Smooth muscle cell (in vitro differentiated cells): ENCODE results near the gene AK2. TPM values are rescaled to one million over a fixed set of nuclear protein-coding genes. Genes with fewer than 3 reads are reported as not detected.

Experiments used
- DNase-seq: peaks from one replicate; lab custom pipeline; 2025; ENCODE audit not compliant: unreplicated experiment; lab: John Stamatoyannopoulos, UW
- H2AFZ ChIP-seq: fragments of 200-600 bp; sonication (generic); 2 replicates; pipeline ENCODE4 v1.6.0; 2016; ENCODE audit warnings: antibody characterized with exemption, low read depth, mild to moderate bottlenecking
- H3F3A ChIP-seq: fragments of 200-600 bp; sonication (generic); 2 replicates; pipeline ENCODE4 v1.6.0; 2017; ENCODE audit warnings: antibody characterized with exemption, low read depth
- H3K27ac ChIP-seq: fragments of 200-600 bp; sonication (generic); 2 replicates; pipeline ENCODE4 v1.5.1; 2016; ENCODE audit warnings: low read depth, mild to moderate bottlenecking
- H3K27me3 ChIP-seq: fragments of 200-600 bp; sonication (generic); 2 replicates; pipeline ENCODE4 v1.6.1; 2016; ENCODE audit warnings: low read depth, mild to moderate bottlenecking
- H3K36me3 ChIP-seq: fragments of 200-600 bp; sonication (generic); 2 replicates; pipeline ENCODE4 v1.5.1; 2016; ENCODE audit warnings: low read depth
- H3K4me1 ChIP-seq: fragments of 200-600 bp; sonication (generic); 2 replicates; pipeline ENCODE4 v1.5.1; 2016; ENCODE audit warnings: low read depth
- H3K4me2 ChIP-seq: fragments of 200-600 bp; sonication (generic); 2 replicates; pipeline ENCODE4 v1.6.0; 2016; ENCODE audit warnings: mild to moderate bottlenecking
- H3K4me3 ChIP-seq: fragments of 200-600 bp; sonication (generic); 2 replicates; pipeline ENCODE4 v1.5.1; 2016; ENCODE audit warnings: mild to moderate bottlenecking
- H3K79me2 ChIP-seq: fragments of 200-600 bp; sonication (generic); 2 replicates; pipeline ENCODE4 v1.6.0; 2016; ENCODE audit warnings: low read depth, mild to moderate bottlenecking
- H3K9ac ChIP-seq: fragments of 200-600 bp; sonication (generic); 2 replicates; pipeline ENCODE4 v1.6.0; 2016; ENCODE audit warnings: low read depth
- H3K9me3 ChIP-seq: fragments of 200-600 bp; sonication (generic); replicated peaks from 2 replicates; pipeline ENCODE4 v1.5.1; 2016; ENCODE audit warnings: low read depth
- H4K20me1 ChIP-seq: fragments of 200-600 bp; sonication (generic); 2 replicates; pipeline ENCODE4 v1.6.0; 2016; ENCODE audit warnings: low read depth
- CTCF ChIP-seq: fragments of 200-600 bp; sonication (generic); IDR thresholded peaks from 2 replicates; pipeline ENCODE4 v1.5.1; 2017; ENCODE audit warnings: borderline replicate concordance, mild to moderate bottlenecking, antibody characterized with exemption; ENCODE audit not compliant: insufficient read depth, poor library complexity, severe bottlenecking
- WGBS: methylation state at CpG from one replicate; pipeline ENCODE4 v1.1.7; 2016; ENCODE audit warnings: low lambda C conversion rate; 5-methylcytosine and 5-hydroxymethylcytosine counted together
- polyA plus RNA-seq: library from polyadenylated mRNA; unstranded; fragments of >200 nt; fragmentation: Nextera tagmentation; extraction: Ambion mirVana; gene quantifications from 2 replicates; pipeline ENCODE4 v1.2.1, GENCODE V29; 2016
- total RNA-seq: library from RNA; depleted of rRNA; stranded (reverse); fragments of >200 nt; gene quantifications from 2 replicates; pipeline ENCODE4 v1.2.3, GENCODE V29; 2014

AK2 gene
- total and polyA plus RNA-seq, 2 experiments from 2014 or later = 89.8 to 121 TPM

DNA sequence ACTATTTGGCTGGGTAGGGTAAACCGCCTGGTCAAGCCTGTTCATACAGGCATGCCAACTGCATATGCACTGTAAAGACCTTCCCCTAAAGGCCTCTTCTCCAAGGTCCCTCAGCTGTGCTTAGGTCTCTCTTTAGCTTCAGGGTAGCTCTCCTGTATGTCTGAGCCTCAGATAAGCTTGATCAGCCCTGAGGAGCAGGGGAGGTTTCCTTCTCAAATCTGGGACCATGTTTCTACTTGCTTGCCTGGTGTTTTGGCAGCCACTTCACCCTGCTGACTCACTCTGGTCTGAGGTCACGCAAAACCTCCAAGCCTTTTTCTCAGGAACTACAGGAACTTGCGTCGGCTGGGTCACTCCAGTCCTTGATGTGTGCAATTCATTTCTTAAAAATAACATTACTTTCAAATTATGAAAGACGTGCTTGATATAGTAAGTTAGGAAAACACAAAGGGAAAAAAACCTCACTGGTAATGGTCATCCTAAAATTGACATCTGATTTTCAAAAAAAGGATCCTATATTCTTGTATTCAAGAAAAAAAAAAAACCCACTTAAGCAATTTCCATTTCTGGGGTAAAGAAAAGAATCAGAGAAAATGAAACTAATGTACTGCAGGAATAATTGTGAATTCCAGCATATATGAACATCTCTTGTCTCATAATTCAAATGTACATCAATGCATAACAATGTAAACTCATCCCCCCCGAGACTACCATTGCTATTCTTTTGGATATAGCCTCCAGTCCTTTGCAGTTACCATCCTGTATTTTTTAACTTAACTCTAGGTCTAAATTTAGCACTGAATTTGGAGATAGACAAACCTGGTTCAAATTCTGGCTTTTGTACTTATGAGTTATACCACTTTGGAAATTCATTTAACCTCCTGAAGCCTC, 47.3 kb downstream of the AK2 start:
- no peak overlapping the region for H3K4me3 ChIP-seq
- peaks cover 3% of the 10 kb centered on the region for H3K4me1 ChIP-seq
- no peaks in the 10 kb centered on the region for H3K27me3 ChIP-seq
- 31% methylated on average over 6 of the region's 6 CpGs for WGBS
- H2AFZ ChIP-seq = no peak overlapping the region
- H3K36me3 ChIP-seq = no peaks in the 10 kb centered on the region
- H3K27ac ChIP-seq = peak overlapping the region; percentile 84
- peak overlapping the region; percentile 34 for H3K9ac ChIP-seq
- H3K9me3 ChIP-seq = no peaks in the 10 kb centered on the region
- no peak for TF ChIP-seq CTCF
- peak overlapping the region; percentile 57 for H3K4me2 ChIP-seq
- H3K79me2 ChIP-seq = no peaks in the 10 kb centered on the region
- DNase-seq = no peak
- no peaks in the 10 kb centered on the region for H4K20me1 ChIP-seq
- H3F3A ChIP-seq = no peaks in the 10 kb centered on the region

GRCh38 chr1:32988665-32989064, 48.0 kb downstream of the AK2 start:
- no peak for TF ChIP-seq CTCF
- Histone ChIP-seq H2AFZ (no peak overlapping the region), H3K36me3 (no peaks in the 10 kb centered on the region), H4K20me1 (no peaks in the 10 kb centered on the region), H3K4me2 (peak overlapping the region; percentile 57), H3K9ac (peak overlapping the region; percentile 34), H3K79me2 (no peaks in the 10 kb centered on the region), H3K9me3 (no peaks in the 10 kb centered on the region), H3K4me3 (no peak overlapping the region), H3K27me3 (no peaks in the 10 kb centered on the region), H3K4me1 (peaks cover 3% of the 10 kb centered on the region), H3F3A (no peaks in the 10 kb centered on the region), H3K27ac (peak overlapping the region; percentile 84)
- DNase-seq = no peak

GRCh38 chr1:32985226-32985625, 51.5 kb downstream of the AK2 start:
- DNase-seq = no peak
- no peaks in the 10 kb centered on the region for H3F3A ChIP-seq
- no peak overlapping the region for H3K4me2 ChIP-seq
- H3K4me3 ChIP-seq = no peak overlapping the region
- H3K9me3 ChIP-seq = no peaks in the 10 kb centered on the region
- H2AFZ ChIP-seq = no peak overlapping the region
- no peaks in the 10 kb centered on the region for H3K36me3 ChIP-seq
- peaks cover 3% of the 10 kb centered on the region for H3K4me1 ChIP-seq
- TF ChIP-seq CTCF = no peak
- H3K79me2 ChIP-seq = no peaks in the 10 kb centered on the region
- H3K9ac ChIP-seq = no peak overlapping the region
- no peaks in the 10 kb centered on the region for H3K27me3 ChIP-seq
- no peak overlapping the region for H3K27ac ChIP-seq
- H4K20me1 ChIP-seq = no peaks in the 10 kb centered on the region
- WGBS = 94% methylated on average over 1 of the region's 1 CpG
